ENCODE results near the gene B3GNT3. TPM values are rescaled to one million over a fixed set of nuclear protein-coding genes. Genes with fewer than 3 reads are reported as not detected.

Gene B3GNT3
- total and polyA plus RNA-seq, 2 of the 8 experiments (the other 6 are each of a cell fraction or from before 2014, with no cell fraction given) = 1.5 TPM

DNA sequence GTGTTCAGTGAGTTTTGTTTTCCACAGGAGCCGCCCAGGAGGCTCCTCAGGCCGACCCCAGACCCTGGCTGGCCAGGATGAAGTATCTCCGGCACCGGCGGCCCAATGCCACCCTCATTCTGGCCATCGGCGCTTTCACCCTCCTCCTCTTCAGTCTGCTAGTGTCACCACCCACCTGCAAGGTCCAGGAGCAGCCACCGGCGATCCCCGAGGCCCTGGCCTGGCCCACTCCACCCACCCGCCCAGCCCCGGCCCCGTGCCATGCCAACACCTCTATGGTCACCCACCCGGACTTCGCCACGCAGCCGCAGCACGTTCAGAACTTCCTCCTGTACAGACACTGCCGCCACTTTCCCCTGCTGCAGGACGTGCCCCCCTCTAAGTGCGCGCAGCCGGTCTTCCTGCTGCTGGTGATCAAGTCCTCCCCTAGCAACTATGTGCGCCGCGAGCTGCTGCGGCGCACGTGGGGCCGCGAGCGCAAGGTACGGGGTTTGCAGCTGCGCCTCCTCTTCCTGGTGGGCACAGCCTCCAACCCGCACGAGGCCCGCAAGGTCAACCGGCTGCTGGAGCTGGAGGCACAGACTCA is 12.9 kb downstream of the B3GNT3 start (continued):
- TF ChIP-seq CHD7 (IDR thresholded peaks at IDR 0.05; ENCODE audit: insufficient replicate concordance, low read length) (no peak), RNF2 (IDR thresholded peaks at IDR 0.05; ENCODE audit: borderline replicate concordance, low read depth, low read length, missing control alignments, poor library complexity, severe bottlenecking) (no peak), SRF (IDR thresholded peaks at IDR 0.05; ENCODE audit: low read depth, low read length) (no peak), CHD1 (IDR thresholded peaks at IDR 0.05; ENCODE audit: low read depth, low read length) (no peak), BACH1 (IDR thresholded peaks at IDR 0.05; ENCODE audit: low read length) (no peak), GTF2F1 (IDR thresholded peaks at IDR 0.05; ENCODE audit: borderline replicate concordance, low read depth, low read length) (no peak), MAX (IDR thresholded peaks at IDR 0.05) (no peak), SP1 (IDR thresholded peaks at IDR 0.05; ENCODE audit: low read depth, low read length) (no peak)
